ENCODE results near the gene PPARD. TPM values are rescaled to one million over a fixed set of nuclear protein-coding genes. Genes with fewer than 3 reads are reported as not detected.

PPARD gene
- total RNA-seq, 1 donor from 2014 or later, result 30.2 TPM

DNA sequence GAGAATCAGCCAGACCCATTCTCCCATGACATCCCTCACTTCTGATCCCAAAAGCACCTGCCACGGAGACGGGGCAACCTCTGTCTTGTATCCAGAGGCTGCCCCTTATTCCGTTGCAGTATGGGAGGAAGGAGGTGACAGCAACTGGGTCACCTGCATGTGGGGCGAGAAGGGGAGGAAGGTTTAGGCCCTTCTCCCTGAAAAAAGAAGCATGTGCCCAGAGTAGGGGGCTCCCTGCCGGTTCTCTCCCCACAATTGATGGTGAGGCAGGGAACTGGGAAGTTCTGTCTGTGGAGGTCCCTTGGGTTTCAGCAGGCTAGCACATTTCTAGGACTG, 60.5 kb downstream of the PPARD start:
- Histone ChIP-seq H3K4me3 (no peak overlapping the region), H3K9me3 (no peaks in the 10 kb centered on the region), H3K4me1 (peaks cover 13% of the 10 kb centered on the region), H3K27ac (no peak overlapping the region), H3K27me3 (ENCODE audit: low read depth) (no peaks in the 10 kb centered on the region), H3K36me3 (peaks cover under 1% of the 10 kb centered on the region)
- intact Hi-C loops (cut with DNase I), result no loop called here
- TF ChIP-seq CTCF (IDR thresholded peaks at IDR 0.05), result no peak
- ATAC-seq (no peak), DNase-seq (no peak)

- DNase-seq, result no peak
- H3K27me3 ChIP-seq (ENCODE audit: low read depth), result no peaks in the 10 kb centered on the region
- H3K9me3 ChIP-seq, result no peaks in the 10 kb centered on the region
- intact Hi-C loops (cut with DNase I), result no loop called here
- no peak overlapping the region for H3K4me3 ChIP-seq
- no peak for ATAC-seq
- H3K27ac ChIP-seq, result no peak overlapping the region
- peaks cover 13% of the 10 kb centered on the region for H3K4me1 ChIP-seq
- no peaks in the 10 kb centered on the region for H3K36me3 ChIP-seq
- TF ChIP-seq CTCF (IDR thresholded peaks at IDR 0.05), result no peak
Observed at GRCh38 chr6:35403544-35404442, 61.4 kb downstream of the PPARD start.

DNA sequence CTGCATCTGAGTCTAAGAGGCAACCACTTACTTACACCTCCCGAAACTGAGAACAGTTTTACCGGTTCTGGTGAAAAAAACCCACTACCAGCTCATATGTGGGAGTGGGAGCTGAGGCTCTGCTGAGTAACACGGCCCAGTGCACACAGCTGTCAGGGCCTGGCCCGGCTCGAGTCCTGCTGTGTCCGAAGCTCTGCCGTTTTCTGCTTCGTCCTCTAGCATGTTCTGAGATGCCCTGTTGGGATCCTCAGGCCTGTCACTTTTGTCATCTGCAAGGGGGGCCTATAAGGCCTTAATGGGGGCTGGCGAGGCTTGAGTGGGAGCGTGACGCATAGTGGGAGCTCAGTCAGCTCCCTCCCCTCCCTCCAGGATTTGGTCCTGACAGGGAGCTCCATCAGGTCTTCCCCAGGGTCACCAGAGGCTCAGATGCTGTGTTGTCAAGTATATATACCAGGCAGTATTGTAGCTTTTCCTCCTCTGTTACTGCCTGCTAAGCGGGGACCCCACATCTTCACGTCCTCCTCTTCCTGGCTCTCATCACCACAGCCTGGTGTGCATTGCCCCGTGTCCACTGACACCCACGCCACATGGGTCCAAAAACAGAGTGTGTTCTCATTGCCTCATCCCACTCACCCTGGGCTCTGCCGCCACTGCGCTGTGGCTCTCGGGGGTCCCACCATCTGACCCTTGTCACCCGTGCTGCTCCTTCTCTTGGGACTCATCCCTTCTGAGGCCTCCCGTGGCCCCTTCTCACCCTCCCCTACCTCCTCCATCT, 64.5 kb downstream of the PPARD start:
- Histone ChIP-seq H3K9me3 (no peaks in the 10 kb centered on the region), H3K27me3 (ENCODE audit: low read depth) (no peaks in the 10 kb centered on the region), H3K36me3 (peaks cover 15% of the 10 kb centered on the region), H3K4me3 (no peak overlapping the region), H3K27ac (no peak overlapping the region), H3K4me1 (peaks cover 13% of the 10 kb centered on the region)
- intact Hi-C loops (cut with DNase I), result no loop called here
- TF ChIP-seq CTCF (IDR thresholded peaks at IDR 0.05), result no peak
- ATAC-seq (no peak), DNase-seq (no peak)

- intact Hi-C loops (cut with DNase I), result no loop called here
- Histone ChIP-seq H3K4me1 (no peaks in the 10 kb centered on the region), H3K4me3 (no peak overlapping the region), H3K27ac (no peak overlapping the region), H3K36me3 (peaks cover 38% of the 10 kb centered on the region), H3K9me3 (no peaks in the 10 kb centered on the region), H3K27me3 (ENCODE audit: low read depth) (no peaks in the 10 kb centered on the region)
- ATAC-seq (no peak), DNase-seq (no peak)
- TF ChIP-seq CTCF (IDR thresholded peaks at IDR 0.05), result no peak
Observed at GRCh38 chr6:35409245-35409644, 66.9 kb downstream of the PPARD start.

DNA sequence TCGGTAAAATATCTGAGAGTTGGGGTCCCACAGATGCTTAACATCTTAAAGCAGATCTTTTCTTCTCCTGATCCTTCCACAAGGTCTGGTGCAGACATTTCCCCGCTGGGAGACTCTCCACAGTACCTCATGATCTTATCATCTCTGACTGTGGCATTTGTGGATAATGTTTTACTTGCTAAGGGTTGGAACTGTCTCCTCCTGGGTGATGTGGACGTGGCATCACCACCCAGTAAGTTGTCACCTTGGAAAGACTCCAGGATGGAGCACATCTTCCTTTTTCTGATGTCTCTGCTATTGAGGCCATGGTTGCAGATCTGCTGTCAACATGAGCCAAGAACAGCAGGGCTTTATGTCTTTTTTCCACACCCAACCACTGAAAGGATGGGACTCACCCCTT, 67.8 kb downstream of the PPARD start:
- H3K27me3 ChIP-seq (ENCODE audit: low read depth), result no peaks in the 10 kb centered on the region
- peaks cover 8% of the 10 kb centered on the region for H3K4me1 ChIP-seq
- intact Hi-C loops (cut with DNase I), result no loop called here
- TF ChIP-seq CTCF (IDR thresholded peaks at IDR 0.05), result no peak
- H3K36me3 ChIP-seq, result peaks cover 38% of the 10 kb centered on the region
- H3K9me3 ChIP-seq, result no peaks in the 10 kb centered on the region
- H3K27ac ChIP-seq, result no peak overlapping the region
- DNase-seq (no peak), ATAC-seq (no peak)
- H3K4me3 ChIP-seq, result no peak overlapping the region

All from lower lobe of right lung (tissue), 2 donors.